Fibroblast of lung (primary cell): Measurements from ENCODE around the gene CFP. TPM values are rescaled to one million over a fixed set of nuclear protein-coding genes. Genes with fewer than 3 reads are reported as not detected.

Experiments used
- DNase-seq, 2 donors: peaks; one replicate each; pipeline versions ENCODE4 v3.0.0 to v3.0.0-alpha.2; 2010; ENCODE audit warnings: low read depth in 2 of 2
- H2AFZ ChIP-seq: 2 replicates; pipeline ENCODE4 v1.5.1; 2012; ENCODE audit warnings: low read length, control low read depth, inconsistent platforms
- H3K27ac ChIP-seq: 2 replicates; pipeline ENCODE4 v1.5.1; 2011; ENCODE audit warnings: low read length, control low read depth; ENCODE audit not compliant: insufficient read depth
- H3K27me3 ChIP-seq: 2 replicates; pipeline ENCODE4 v1.5.1; 2011; ENCODE audit warnings: mild to moderate bottlenecking, low read length; ENCODE audit not compliant: control insufficient read depth, insufficient read depth
- H3K36me3 ChIP-seq: 2 replicates; pipeline ENCODE4 v1.5.1; 2011; ENCODE audit warnings: low read length; ENCODE audit not compliant: control insufficient read depth, insufficient read depth
- H3K4me1 ChIP-seq: 2 replicates; pipeline ENCODE4 v1.5.1; 2011; ENCODE audit warnings: low read length; ENCODE audit not compliant: control insufficient read depth, insufficient read depth; ENCODE audit errors: extremely low read depth
- H3K4me2 ChIP-seq: 2 replicates; pipeline ENCODE4 v1.5.1; 2011; ENCODE audit warnings: low read length, control low read depth; ENCODE audit not compliant: insufficient read depth; ENCODE audit errors: extremely low read depth
- H3K4me3 ChIP-seq, 4 experiments: fragments of 200-600 bp in 1 of 4; sonication (generic) in 1 of 4; replicated peaks in 1 of 4; 2 replicates each; pipeline ENCODE4 v1.5.1; 2011 to 2016; ENCODE audit warnings: low read length in 4 of 4, low read depth in 3 of 4, mild to moderate bottlenecking in 3 of 4, control low read depth in 2 of 4, inconsistent platforms in 1 of 4, mixed read lengths in 1 of 4; ENCODE audit not compliant: insufficient read depth in 1 of 4; ENCODE audit errors: control extremely low read depth in 1 of 4
- H3K79me2 ChIP-seq: 2 replicates; pipeline ENCODE4 v1.5.1; 2012; ENCODE audit warnings: mild to moderate bottlenecking, low read length, inconsistent platforms; ENCODE audit not compliant: control insufficient read depth, insufficient read depth
- H3K9ac ChIP-seq: 2 replicates; pipeline ENCODE4 v1.5.1; 2011; ENCODE audit warnings: mild to moderate bottlenecking, low read length, control low read depth; ENCODE audit not compliant: insufficient read depth
- H3K9me3 ChIP-seq: 2 replicates; pipeline ENCODE4 v1.5.1; 2012; ENCODE audit warnings: low read depth, low read length; ENCODE audit not compliant: control insufficient read depth, insufficient read depth
- H4K20me1 ChIP-seq: 2 replicates; pipeline ENCODE4 v1.5.1; 2011; ENCODE audit warnings: low read length; ENCODE audit not compliant: control insufficient read depth, insufficient read depth; ENCODE audit errors: extremely low read depth
- EZH2 ChIP-seq: IDR thresholded peaks from 2 replicates; pipeline ENCODE4 v1.5.1; 2012; ENCODE audit warnings: low read length, control low read depth, mild to moderate bottlenecking; ENCODE audit errors: missing control alignments
- polyA plus RNA-seq, 2 donors: library from polyadenylated mRNA; depleted of rRNA in 1 of 2; stranded (reverse) in 1 of 2; unstranded in 1 of 2; fragments of >200 nt; gene quantifications; 2 replicates each; pipeline ENCODE4 v1.2.1, GENCODE V29; 2011 to 2012; ENCODE audit warnings: missing spikeins in 1 of 2
- total RNA-seq: library from RNA; depleted of rRNA; stranded (reverse); fragments of >200 nt; gene quantifications from 2 replicates; pipeline ENCODE4 v1.2.1, GENCODE V29; 2014
- TF ChIP-seq, protein P1 (sequence below), 2 donors: IDR thresholded peaks in 1 of 2; conservative IDR thresholded peaks in 1 of 2; 1 replicate in 1 of 2; 2 replicates in 1 of 2; pipeline ENCODE4 v1.5.1; 2011 to 2012; ENCODE audit warnings: low read length in 2 of 2, control low read depth in 1 of 2, inconsistent platforms in 1 of 2, low read depth in 1 of 2, mild to moderate bottlenecking in 1 of 2

CFP gene
- total and polyA plus RNA-seq, 2 donors (not counting 1 experiment from before 2014, with no cell fraction given), result 0.08 to 0.17 TPM

DNA sequence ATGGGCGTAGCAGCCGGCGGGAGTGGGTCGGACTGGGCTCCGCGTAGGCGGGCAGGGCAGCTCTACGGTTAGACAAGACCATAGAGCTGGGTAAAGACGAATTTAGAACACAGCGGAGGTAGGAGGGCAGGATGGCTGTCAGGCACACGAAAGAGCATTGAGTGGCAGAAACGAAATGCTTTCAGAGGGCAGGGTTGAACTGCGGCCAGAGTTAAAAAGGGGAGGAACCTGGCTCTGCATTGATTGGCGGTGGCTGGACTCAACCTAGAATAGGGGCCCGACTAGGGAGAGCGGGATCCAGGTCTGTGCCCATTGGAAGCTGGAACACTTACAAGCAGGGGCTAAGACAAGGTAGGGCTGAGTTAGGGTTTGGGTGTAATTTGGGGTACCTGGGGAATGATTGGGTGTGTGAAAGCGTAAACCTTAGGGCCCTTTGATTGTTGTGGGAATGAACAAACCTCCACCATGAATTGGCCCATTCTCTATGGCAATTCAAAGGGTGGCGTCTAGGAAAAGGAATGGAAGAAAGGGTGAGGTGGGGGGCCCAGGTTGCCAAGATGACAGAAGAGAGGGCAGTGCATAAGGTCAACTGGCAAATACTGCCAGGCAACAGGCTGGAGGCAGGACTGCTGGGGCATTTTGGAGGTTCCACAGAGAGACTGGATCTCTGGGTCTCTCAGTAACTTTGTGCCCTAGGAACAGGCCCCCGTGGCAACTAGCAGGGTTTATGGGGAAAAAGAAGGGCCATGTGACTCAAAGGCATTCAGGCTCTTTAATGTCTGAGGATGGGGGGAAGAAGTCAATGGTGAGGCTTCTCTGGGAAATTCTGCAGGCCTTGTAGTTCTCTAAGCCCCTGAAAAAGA is 21.5 kb upstream of the CFP start:
- TF ChIP-seq EZH2, result no peak
- TF ChIP-seq, protein P1, sequence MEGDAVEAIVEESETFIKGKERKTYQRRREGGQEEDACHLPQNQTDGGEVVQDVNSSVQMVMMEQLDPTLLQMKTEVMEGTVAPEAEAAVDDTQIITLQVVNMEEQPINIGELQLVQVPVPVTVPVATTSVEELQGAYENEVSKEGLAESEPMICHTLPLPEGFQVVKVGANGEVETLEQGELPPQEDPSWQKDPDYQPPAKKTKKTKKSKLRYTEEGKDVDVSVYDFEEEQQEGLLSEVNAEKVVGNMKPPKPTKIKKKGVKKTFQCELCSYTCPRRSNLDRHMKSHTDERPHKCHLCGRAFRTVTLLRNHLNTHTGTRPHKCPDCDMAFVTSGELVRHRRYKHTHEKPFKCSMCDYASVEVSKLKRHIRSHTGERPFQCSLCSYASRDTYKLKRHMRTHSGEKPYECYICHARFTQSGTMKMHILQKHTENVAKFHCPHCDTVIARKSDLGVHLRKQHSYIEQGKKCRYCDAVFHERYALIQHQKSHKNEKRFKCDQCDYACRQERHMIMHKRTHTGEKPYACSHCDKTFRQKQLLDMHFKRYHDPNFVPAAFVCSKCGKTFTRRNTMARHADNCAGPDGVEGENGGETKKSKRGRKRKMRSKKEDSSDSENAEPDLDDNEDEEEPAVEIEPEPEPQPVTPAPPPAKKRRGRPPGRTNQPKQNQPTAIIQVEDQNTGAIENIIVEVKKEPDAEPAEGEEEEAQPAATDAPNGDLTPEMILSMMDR (conservative IDR thresholded peaks at IDR 0.05 in 1 of 2, IDR thresholded peaks at IDR 0.05 in 1 of 2; ENCODE audit: low read depth in 1 of 2, low read length in 2 of 2), result no peak
- Histone ChIP-seq H3K4me1 (peaks cover 2% of the 10 kb centered on the region), H3K27me3 (no peaks in the 10 kb centered on the region), H4K20me1 (no peaks in the 10 kb centered on the region), H3K79me2 (peaks cover 23% of the 10 kb centered on the region), H3K36me3 (peaks cover 5% of the 10 kb centered on the region), H3K27ac (peak overlapping the region; percentile 66), H3K4me3 (peak overlapping the region; percentile 24 to 57 (median 46)), H3K9ac (peak overlapping the region; percentile 50), H2AFZ (peak overlapping the region; percentile 31), H3K9me3 (no peaks in the 10 kb centered on the region), H3K4me2 (peak overlapping the region; percentile 66)
- no peak for DNase-seq

DNA sequence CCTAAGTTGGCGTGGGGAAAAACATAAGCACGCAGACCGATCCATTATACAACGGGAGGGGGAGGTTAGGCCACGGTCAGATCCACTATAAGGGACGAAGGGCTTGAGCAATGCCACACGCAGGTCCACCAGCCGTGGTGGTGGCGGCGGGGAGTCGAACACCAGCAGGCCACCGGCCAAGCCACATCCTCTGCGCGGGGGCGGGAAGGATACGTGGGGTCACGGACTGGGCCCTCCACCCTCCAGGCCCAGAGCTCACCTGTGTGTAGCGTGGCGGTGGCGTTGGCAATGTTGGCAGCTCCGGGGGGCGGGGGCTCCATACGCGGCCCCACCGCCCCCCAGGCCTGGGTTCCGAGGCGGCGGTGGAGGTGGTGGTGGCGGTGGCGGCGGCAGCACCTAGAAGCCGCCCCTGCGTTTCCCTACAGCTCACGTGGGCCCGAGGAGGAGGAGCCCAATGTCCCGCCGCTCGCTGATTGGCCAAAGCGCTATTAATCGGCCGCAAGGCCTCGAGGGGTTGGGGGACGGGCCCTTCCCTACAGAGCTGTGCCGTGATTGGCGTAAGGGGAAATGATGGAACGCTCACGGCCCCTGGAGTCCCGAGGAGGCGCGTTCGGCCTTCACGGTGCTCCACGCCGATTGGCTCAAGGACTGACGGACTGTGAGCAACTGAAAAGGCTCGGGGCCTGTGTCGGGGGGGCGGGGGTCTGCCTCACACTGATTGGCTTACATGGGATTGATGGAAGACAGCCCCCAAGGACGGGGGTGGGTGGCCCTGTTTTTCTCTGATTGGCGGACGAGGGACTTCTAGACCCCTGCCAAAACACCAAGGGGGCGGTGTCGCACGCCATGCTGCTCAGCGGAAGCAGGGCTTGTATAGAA is 20.7 kb upstream of the CFP start, which contains the start of gene ELK1:
Gene ELK1, minus strand, starts transcription at position 400 of the 879 bp plus-strand sequence. CDS start 9,122 bp downstream, outside the sequence.
- Histone ChIP-seq H2AFZ (peak within 1 kb of the TSS; percentile 31), H3K27me3 (no peaks in the 10 kb centered on the region), H3K79me2 (peaks cover 23% of the 10 kb centered on the region), H4K20me1 (no peaks in the 10 kb centered on the region), H3K4me3 (peak within 1 kb of the TSS; percentile 65 to 77 (median 73)), H3K36me3 (peaks cover 5% of the 10 kb centered on the region), H3K4me2 (peak within 1 kb of the TSS; percentile 79), H3K27ac (peak within 1 kb of the TSS; percentile 89), H3K9ac (peak within 1 kb of the TSS; percentile 84), H3K4me1 (peaks cover 2% of the 10 kb centered on the region), H3K9me3 (no peaks in the 10 kb centered on the region)
- peak; percentile 98 to 99 for DNase-seq
- no peak for TF ChIP-seq EZH2
- TF ChIP-seq, protein P1 (conservative IDR thresholded peaks at IDR 0.05 in 1 of 2, IDR thresholded peaks at IDR 0.05 in 1 of 2; ENCODE audit: low read depth in 1 of 2, low read length in 2 of 2), result no peak

DNA sequence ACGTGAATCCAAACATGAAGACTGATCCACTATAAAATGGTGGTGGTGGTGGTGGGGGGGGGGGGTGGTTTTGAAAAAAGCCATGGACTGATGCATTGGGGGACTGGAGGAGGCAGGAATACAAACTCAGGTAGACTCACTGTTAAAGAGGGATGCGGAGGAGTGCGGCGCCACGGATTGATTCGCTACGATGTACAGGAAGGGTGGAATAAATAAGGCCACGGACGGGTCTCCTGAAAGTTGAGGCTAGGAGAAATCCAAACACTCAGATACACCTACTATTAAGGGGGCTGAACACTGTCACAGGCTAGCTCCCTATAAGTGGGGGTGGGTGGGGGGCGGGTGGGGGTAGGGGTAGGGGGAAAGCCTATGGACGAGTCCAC is 20.0 kb upstream of the CFP start:
- peak overlapping the region; percentile 79 for H3K4me2 ChIP-seq

More for the DNA sequence above, 20.0 kb upstream of the CFP start:
- TF ChIP-seq, protein P1 (conservative IDR thresholded peaks at IDR 0.05 in 1 of 2, IDR thresholded peaks at IDR 0.05 in 1 of 2; ENCODE audit: low read depth in 1 of 2, low read length in 2 of 2), result no peak
- no peak for TF ChIP-seq EZH2
- no peak for DNase-seq
- Histone ChIP-seq H3K27me3 (no peaks in the 10 kb centered on the region), H3K36me3 (peaks cover 5% of the 10 kb centered on the region), H3K4me3 (peak overlapping the region; percentile 54 to 77 (median 71)), H3K9ac (peak overlapping the region; percentile 84), H3K79me2 (peaks cover 25% of the 10 kb centered on the region), H3K9me3 (no peaks in the 10 kb centered on the region), H4K20me1 (no peaks in the 10 kb centered on the region), H3K4me1 (peaks cover 2% of the 10 kb centered on the region), H3K27ac (peak overlapping the region; percentile 89), H2AFZ (no peak overlapping the region)
